ENCODE results near the gene NRL.

DNA sequence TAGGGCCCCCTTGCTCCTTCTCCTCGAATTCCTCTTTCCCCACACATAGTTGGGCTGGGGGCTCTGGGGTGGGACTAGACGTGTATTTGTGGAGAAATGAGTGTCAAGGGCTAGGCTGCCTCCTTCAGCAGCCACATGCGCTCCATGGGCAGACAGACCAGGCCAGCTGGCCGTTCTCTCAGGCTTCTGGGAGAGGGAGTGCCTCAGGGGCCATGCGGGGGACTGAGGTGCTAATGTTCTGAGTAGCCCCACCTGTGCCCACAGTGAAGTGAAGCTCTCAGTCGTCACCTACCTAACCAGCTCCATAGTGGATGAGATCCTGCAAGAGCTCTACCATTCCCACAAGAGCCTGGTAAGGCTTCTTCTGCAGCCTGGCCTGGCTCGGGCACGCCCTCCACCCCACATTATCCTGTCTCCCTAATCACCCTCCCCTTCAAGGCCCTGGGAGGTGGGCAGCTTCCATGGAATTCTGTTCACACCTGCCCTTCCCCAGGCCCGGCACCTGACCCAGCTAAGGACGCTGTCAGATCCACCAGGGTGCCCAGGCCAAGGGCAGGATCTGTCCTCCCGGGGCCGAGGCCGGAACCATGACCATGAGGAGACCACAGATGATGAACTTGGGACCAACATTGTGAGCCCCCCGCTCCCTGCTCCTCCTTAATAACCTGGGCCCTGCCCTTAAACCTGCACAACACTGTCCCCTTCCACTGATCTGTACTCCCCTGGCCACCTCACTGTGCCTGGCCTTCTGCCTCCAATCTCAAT, 52.4 kb downstream of the NRL start:
- TF ChIP-seq CTCF (IDR thresholded peaks at IDR 0.05; ENCODE audit: low read depth, low read length) (no peak), EZH2phosphoT487 (IDR thresholded peaks at IDR 0.05; ENCODE audit: low read depth) (no peak)
